Mesenchymal stem cell (in vitro differentiated cells and primary cell): ENCODE data around the gene KCNJ18.
"Not testable (repeated sequence)": the region's sequence is repeated elsewhere in the genome, so short reads cannot be mapped to it uniquely, and the experiment has no call there.

Source experiments
- DNase-seq: peaks from one replicate; pipeline ENCODE4 v3.0.0-alpha.2; 2013
- H2AFZ ChIP-seq: one replicate; pipeline ENCODE4 v1.6.1; 2013; ENCODE audit warnings: low read depth, mild to moderate bottlenecking, control low read depth, inconsistent platforms, low read length, moderate library complexity
- H2AK5ac ChIP-seq: 2 replicates; pipeline ENCODE4 v1.6.1; 2013; ENCODE audit warnings: low read length, moderate library complexity, mild to moderate bottlenecking, inconsistent platforms; ENCODE audit not compliant: severe bottlenecking
- H2BK120ac ChIP-seq: one replicate; pipeline ENCODE4 v1.6.1; 2013; ENCODE audit warnings: low read depth, mild to moderate bottlenecking, inconsistent platforms, low read length, moderate library complexity
- H2BK12ac ChIP-seq, 2 experiments: one replicate each; pipeline ENCODE4 v1.6.1; 2013; ENCODE audit warnings: inconsistent platforms in 2 of 2, low read length in 2 of 2, mild to moderate bottlenecking in 2 of 2, moderate library complexity in 2 of 2, control low read depth in 1 of 2
- H2BK15ac ChIP-seq: one replicate; pipeline ENCODE4 v1.6.1; 2013; ENCODE audit warnings: mild to moderate bottlenecking, low read depth, inconsistent platforms; ENCODE audit not compliant: poor library complexity, severe bottlenecking
- H2BK5ac ChIP-seq: 2 replicates; pipeline ENCODE4 v1.6.1; 2013; ENCODE audit warnings: low read depth, mild to moderate bottlenecking, low read length, control low read depth, inconsistent platforms; ENCODE audit not compliant: poor library complexity, severe bottlenecking
- H3K14ac ChIP-seq, 2 experiments: one replicate each; pipeline ENCODE4 v1.6.1; 2013; ENCODE audit warnings: inconsistent platforms in 2 of 2, low read length in 2 of 2, control low read depth in 1 of 2, mild to moderate bottlenecking in 1 of 2, moderate library complexity in 1 of 2
- H3K18ac ChIP-seq, 2 experiments: one replicate each; pipeline ENCODE4 v1.6.1; 2013; ENCODE audit warnings: inconsistent platforms in 2 of 2, low read length in 2 of 2, control low read depth in 1 of 2, low read depth in 1 of 2, mild to moderate bottlenecking in 1 of 2
- H3K23ac ChIP-seq, 2 experiments: one replicate each; pipeline ENCODE4 v1.6.1; 2013; ENCODE audit warnings: inconsistent platforms in 2 of 2, low read length in 2 of 2, mild to moderate bottlenecking in 2 of 2, moderate library complexity in 2 of 2, control low read depth in 1 of 2
- H3K27ac ChIP-seq: 2 replicates; pipeline ENCODE4 v1.5.1; 2013; ENCODE audit warnings: mild to moderate bottlenecking, moderate library complexity, low read length, control low read depth, inconsistent platforms; ENCODE audit not compliant: poor library complexity, severe bottlenecking
- H3K27me3 ChIP-seq, 2 experiments: 2 replicates each; pipeline versions ENCODE4 v1.6.1 to v1.7.0; 2013; ENCODE audit warnings: low read length in 2 of 2, mild to moderate bottlenecking in 2 of 2, moderate library complexity in 2 of 2, control low read depth in 1 of 2, inconsistent platforms in 1 of 2; ENCODE audit not compliant: control insufficient read depth in 1 of 2, insufficient read depth in 1 of 2
- H3K36me3 ChIP-seq, 2 experiments: 2 replicates each; pipeline versions ENCODE4 v1.6.1 to v1.7.0; 2013; ENCODE audit warnings: low read length in 2 of 2, control low read depth in 1 of 2, inconsistent platforms in 1 of 2, low read depth in 1 of 2, mild to moderate bottlenecking in 1 of 2; ENCODE audit not compliant: insufficient read depth in 2 of 2, control insufficient read depth in 1 of 2
- H3K4ac ChIP-seq, 2 experiments: one replicate each; pipeline ENCODE4 v1.6.1; 2013; ENCODE audit warnings: inconsistent platforms in 2 of 2, low read length in 2 of 2, mild to moderate bottlenecking in 2 of 2, moderate library complexity in 2 of 2, control low read depth in 1 of 2, low read depth in 1 of 2
- H3K4me1 ChIP-seq: 2 replicates; pipeline ENCODE4 v1.6.1; 2013; ENCODE audit warnings: low read depth, low read length, control low read depth; ENCODE audit not compliant: control insufficient read depth, insufficient read depth
- H3K4me2 ChIP-seq: 2 replicates; pipeline ENCODE4 v1.6.1; 2013; ENCODE audit warnings: low read length, mild to moderate bottlenecking, inconsistent platforms; ENCODE audit not compliant: poor library complexity, severe bottlenecking
- H3K4me3 ChIP-seq, 2 experiments: 2 replicates each; pipeline versions ENCODE4 v1.5.1 to v1.7.0; 2013; ENCODE audit warnings: low read length in 2 of 2, mild to moderate bottlenecking in 2 of 2, control low read depth in 1 of 2, low read depth in 1 of 2; ENCODE audit not compliant: insufficient read depth in 1 of 2
- H3K79me1 ChIP-seq: replicated peaks from 2 replicates; pipeline ENCODE4 v1.6.1; 2013; ENCODE audit warnings: mild to moderate bottlenecking, control low read depth, low read length, inconsistent platforms; ENCODE audit not compliant: poor library complexity, severe bottlenecking
- H3K9ac ChIP-seq: 2 replicates; pipeline ENCODE4 v1.7.0; 2013; ENCODE audit warnings: mild to moderate bottlenecking, low read length, moderate library complexity
- H3K9me3 ChIP-seq: 2 replicates; pipeline ENCODE4 v1.7.0; 2013; ENCODE audit warnings: mild to moderate bottlenecking, low read length; ENCODE audit not compliant: control insufficient read depth
- H4K8ac ChIP-seq: one replicate; pipeline ENCODE4 v1.6.1; 2013; ENCODE audit warnings: inconsistent platforms, mild to moderate bottlenecking, low read length, moderate library complexity
- H4K91ac ChIP-seq: one replicate; pipeline ENCODE4 v1.6.1; 2013; ENCODE audit warnings: mild to moderate bottlenecking, low read length, inconsistent platforms
- WGBS: methylation state at CpG from one replicate; pipeline ENCODE4 v1.1.7; 2013; ENCODE audit warnings: mixed read lengths; 5-methylcytosine and 5-hydroxymethylcytosine counted together

The KCNJ18 gene

GRCh38 chr17:21673451-21674241 is 18.7 kb upstream of the KCNJ18 start:
- H3K4me2 ChIP-seq, H3K4ac ChIP-seq, H2BK15ac ChIP-seq, H3K4me3 ChIP-seq, H3K36me3 ChIP-seq, H2BK12ac ChIP-seq, H3K27ac ChIP-seq, H3K4me1 ChIP-seq, H3K23ac ChIP-seq, DNase-seq, H3K14ac ChIP-seq, H2AK5ac ChIP-seq, H3K79me1 ChIP-seq, H3K9ac ChIP-seq, H2AFZ ChIP-seq, H2BK5ac ChIP-seq, H4K91ac ChIP-seq, H3K18ac ChIP-seq, H4K8ac ChIP-seq, H3K9me3 ChIP-seq, H2BK120ac ChIP-seq: not testable (repeated sequence)
- peaks cover 0 to 48% of the 10 kb centered on the region in 2 experiments for H3K27me3 ChIP-seq
- WGBS = 83% methylated on average over 31 of the region's 31 CpGs

GRCh38 chr17:21674242-21674731 is 18.0 kb upstream of the KCNJ18 start:
- no peaks in the 10 kb centered on the region for H3K9me3 ChIP-seq
- no peak overlapping the region for H3K14ac ChIP-seq
- no peaks in the 10 kb centered on the region for H3K4me1 ChIP-seq
- no peak overlapping the region for H3K23ac ChIP-seq
- no peak overlapping the region for H2BK120ac ChIP-seq
- H3K27ac ChIP-seq = no peak overlapping the region
- no peak overlapping the region for H4K8ac ChIP-seq
- no peak overlapping the region for H2AFZ ChIP-seq
- no peak overlapping the region for H2BK5ac ChIP-seq
- no peak overlapping the region for H3K18ac ChIP-seq
- peaks cover 0 to 53% of the 10 kb centered on the region in 2 experiments for H3K27me3 ChIP-seq
- H4K91ac ChIP-seq = no peak overlapping the region
- no peak overlapping the region for H3K9ac ChIP-seq
- no peak overlapping the region for H2BK15ac ChIP-seq
- no peak overlapping the region for H2BK12ac ChIP-seq
- H3K4me2 ChIP-seq = no peak overlapping the region
- H3K4me3 ChIP-seq = no peak overlapping the region
- H3K36me3 ChIP-seq = no peaks in the 10 kb centered on the region
- no peaks in the 10 kb centered on the region for H3K79me1 ChIP-seq
- no peak overlapping the region for H3K4ac ChIP-seq
- no peak for DNase-seq
- 92% methylated on average over 43 of the region's 43 CpGs for WGBS
- H2AK5ac ChIP-seq = no peak overlapping the region

GRCh38 chr17:21674891-21675738 is 17.2 kb upstream of the KCNJ18 start:
- H3K4me3 ChIP-seq, H3K9me3 ChIP-seq, H3K4ac ChIP-seq, H3K27ac ChIP-seq, H3K36me3 ChIP-seq, H2BK5ac ChIP-seq, H2BK120ac ChIP-seq, H2BK15ac ChIP-seq, H3K23ac ChIP-seq, H3K14ac ChIP-seq, H2BK12ac ChIP-seq, DNase-seq, H3K18ac ChIP-seq, H3K4me1 ChIP-seq, H2AK5ac ChIP-seq, H4K8ac ChIP-seq, H2AFZ ChIP-seq, H4K91ac ChIP-seq, H3K9ac ChIP-seq, H3K79me1 ChIP-seq, H3K4me2 ChIP-seq: not testable (repeated sequence)
- 76% methylated on average over 17 of the region's 17 CpGs for WGBS
- peaks cover 0 to 48% of the 10 kb centered on the region in 2 experiments for H3K27me3 ChIP-seq

- H4K8ac ChIP-seq, H2BK15ac ChIP-seq, H3K14ac ChIP-seq, DNase-seq, H3K23ac ChIP-seq, H3K9me3 ChIP-seq, H3K4me1 ChIP-seq, H2BK120ac ChIP-seq, H3K4ac ChIP-seq, H2BK5ac ChIP-seq, H3K36me3 ChIP-seq, H3K79me1 ChIP-seq, H3K9ac ChIP-seq, H4K91ac ChIP-seq, H3K27ac ChIP-seq, H2BK12ac ChIP-seq, H2AFZ ChIP-seq, H3K18ac ChIP-seq, H2AK5ac ChIP-seq, H3K4me3 ChIP-seq, H3K4me2 ChIP-seq: not testable (repeated sequence)
- WGBS = 78% methylated on average over 3 of the region's 3 CpGs
- H3K27me3 ChIP-seq = peaks cover 0 to 42% of the 10 kb centered on the region in 2 experiments
Observed at GRCh38 chr17:21675739-21676130, 16.6 kb upstream of the KCNJ18 start.
